GM18505 (cell line): ENCODE data around the gene UST.
A peak's percentile ranks its signal among the peaks of the same experiment; 100 is the strongest.

ENCODE experiments used
- ATAC-seq: cut with Tn5 transposase; IDR thresholded peaks from one replicate; pipeline ENCODE4 v1.9.1; 2021; ENCODE audit not compliant: unreplicated experiment
- POLR2A ChIP-seq: IDR thresholded peaks from 4 replicates; pipeline ENCODE4 v1.6.1; 2011; ENCODE audit warnings: borderline replicate concordance; ENCODE audit not compliant: insufficient read depth, insufficient read length; ENCODE audit errors: extremely low read depth

Gene UST

DNA sequence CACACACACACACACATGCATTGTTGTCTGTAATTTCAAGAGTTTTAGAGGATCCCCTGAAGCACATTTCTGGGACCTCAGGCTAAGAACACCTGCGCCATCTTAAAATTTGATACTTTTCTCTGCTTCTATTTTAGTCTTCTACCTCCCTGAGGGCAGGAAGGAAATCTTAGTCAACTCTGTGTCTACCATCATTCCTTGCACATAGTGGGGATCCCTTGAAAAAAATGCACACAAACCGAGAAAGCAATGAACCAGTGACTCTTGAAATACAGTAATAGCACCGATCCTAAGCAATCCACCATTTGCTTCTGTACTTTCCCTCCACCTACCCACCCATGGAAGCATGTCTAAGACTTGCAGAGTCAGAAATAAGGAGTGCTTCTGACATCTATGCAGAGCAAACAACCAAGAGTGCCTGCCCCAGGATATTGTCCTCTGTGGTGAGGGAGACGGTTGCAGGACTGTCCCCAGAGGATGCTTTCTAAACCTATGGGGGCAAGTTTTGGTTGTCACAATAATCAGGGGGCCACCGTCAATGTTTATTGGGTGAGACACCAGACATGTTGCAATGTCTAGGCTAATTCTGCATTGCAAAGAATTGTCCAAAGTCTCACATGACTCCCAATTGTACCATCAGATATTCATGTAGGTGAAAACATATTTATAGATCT is 362.7 kb downstream of the UST start:
- no peak for ATAC-seq
- TF ChIP-seq POLR2A, result no peak

DNA sequence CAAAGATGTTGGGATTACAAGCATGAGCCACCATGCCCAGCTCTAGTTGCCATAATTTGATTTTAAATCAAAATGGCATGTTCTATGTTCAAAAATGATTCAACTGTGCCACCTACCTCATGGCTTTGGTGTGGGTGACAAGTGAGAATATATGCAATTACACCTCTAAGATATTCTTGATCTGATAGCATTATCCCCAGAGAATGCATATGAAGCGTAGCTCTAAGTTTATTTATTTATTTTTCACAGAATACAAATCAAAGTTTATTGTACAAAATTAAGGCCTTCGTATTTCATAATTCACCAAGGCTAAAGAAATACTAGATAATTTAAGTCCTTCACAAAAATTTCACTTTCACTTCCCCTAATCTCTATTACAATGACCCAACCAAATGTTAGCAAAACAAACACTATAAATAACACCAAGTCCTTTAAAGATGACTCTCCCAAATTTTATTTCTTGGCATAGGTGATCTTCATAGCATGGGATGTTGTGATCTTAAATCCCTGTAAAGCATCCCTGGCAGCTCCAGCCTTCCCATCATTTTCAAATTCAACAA is 364.8 kb downstream of the UST start:
- no peak for ATAC-seq
- TF ChIP-seq POLR2A, result no peak

DNA sequence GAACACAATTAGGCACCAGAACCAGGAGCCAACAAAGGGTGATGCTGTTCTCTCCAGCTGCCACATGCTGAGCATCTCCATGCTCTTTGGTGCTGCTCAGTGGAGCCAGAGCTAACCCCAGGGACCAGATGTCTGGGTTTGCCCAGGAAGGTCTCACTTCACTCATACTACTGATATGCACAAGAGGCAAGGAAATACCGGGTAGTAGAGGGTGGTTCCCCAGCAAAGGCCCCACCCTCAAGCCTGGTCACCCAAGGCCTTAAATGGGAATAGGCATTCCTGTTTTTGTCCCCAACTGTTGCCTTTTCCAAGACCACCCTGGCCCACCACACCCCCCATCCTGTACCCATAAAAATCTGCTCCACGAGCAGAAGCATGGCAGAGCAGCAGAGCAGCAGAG is 366.1 kb downstream of the UST start:
- peak; percentile 49 for ATAC-seq
- TF ChIP-seq POLR2A, result no peak

DNA sequence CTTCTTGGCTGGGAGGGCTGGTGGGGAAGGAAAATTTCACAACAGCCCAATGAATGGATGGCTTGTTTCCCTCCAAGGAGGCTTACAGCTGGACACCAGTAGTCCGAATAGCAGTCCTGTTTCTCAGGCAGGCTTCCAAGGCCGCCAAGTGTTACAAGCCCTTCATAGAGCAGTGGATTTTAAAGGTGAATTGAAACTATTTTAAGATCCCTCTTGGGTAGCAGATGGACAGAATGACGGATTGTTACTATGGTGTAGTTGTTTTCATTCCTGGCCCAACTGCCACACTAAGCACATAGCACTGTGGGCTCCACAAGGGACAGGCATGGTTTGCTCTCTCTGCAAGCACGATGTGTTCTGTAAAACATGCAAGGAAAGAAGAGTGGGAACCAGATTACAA is 367.3 kb downstream of the UST start:
- ATAC-seq, result no peak
- TF ChIP-seq POLR2A, result no peak

DNA sequence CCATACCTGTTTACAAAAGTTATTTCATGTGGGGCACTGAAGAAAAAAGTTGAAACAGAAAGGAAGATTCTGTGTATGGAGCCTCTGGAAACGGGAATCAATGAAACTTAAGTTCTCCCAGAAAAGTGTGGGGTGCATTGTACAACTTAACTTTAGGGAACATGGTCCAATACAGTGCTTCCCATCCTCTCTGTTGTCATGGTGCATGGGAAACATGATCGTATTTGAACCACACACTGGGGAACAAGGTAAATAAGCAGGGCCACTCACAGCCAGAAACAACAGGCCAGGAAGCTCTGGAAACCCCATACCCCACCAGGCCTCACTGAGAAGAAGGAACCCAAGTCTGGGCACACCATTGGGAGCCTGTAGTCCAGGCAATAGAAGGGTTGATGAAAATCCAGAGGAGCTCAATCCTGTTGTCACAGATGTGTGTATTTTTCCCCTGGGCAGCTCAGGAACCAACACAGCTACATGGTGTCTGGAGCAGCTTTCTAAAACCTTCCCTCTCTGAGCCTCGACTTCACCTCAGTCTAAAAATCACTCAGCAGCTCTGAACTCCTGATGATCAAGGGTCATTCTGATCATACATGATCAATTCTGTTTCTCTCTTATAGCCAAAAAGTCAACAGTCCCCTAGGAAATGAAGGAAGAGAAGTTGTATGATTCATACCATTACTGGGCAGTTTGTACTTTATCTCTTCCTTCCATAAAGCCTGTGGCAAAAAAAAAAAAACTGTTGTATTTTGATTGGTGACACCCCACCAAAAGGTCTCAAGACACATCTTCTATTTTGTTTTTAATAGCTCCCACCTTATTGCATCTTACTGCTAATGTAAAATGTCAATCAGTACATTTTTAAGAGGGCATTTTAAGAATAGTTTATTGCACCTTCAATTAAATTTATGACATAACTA is 372.2 kb downstream of the UST start:
- no peak for TF ChIP-seq POLR2A
- ATAC-seq, result no peak

DNA sequence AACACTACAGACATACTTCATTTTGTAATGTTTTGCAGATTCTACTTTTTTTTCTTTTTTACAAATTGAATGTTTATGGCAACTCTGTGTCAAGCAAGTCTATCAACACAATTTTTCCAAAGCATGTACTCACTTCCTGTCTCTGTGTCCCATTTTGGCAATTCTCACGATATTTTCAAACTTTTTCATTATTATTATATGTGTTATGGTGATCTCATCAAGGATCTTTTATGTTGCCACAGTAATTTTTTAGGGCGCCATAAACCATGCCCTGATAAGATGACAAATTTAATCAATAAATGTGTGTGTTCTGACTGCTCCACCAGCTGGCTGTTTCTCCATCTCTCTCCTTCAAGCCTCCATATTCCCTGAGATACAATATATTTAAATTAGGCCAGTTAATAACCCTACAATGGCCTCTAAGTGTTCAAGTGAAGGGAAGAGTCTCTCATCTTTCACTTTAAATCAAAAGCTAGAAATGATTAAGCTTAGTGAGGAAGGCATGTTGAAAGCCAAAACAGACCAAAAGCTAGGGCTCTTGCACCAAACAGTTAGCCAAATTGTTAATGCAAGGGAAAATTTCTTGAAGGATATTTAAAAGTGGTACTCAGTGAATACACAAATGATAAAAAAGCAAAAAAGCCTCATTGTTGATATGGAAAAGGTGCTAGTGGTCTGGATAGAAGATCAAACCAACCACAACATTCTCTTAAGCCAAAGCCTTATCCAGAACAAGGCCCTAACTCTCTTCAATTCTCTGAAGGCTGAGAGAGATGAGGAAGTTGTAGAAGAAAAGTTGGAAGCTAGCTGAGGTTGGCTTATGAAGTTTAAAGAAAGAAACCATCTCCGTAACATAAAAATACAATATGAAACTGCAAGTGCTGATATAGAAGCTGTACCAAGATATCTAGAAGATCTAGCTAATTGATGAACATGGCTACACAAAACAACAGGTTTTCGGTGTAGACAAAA is 376.3 kb downstream of the UST start:
- no peak for TF ChIP-seq POLR2A
- ATAC-seq, result no peak

DNA sequence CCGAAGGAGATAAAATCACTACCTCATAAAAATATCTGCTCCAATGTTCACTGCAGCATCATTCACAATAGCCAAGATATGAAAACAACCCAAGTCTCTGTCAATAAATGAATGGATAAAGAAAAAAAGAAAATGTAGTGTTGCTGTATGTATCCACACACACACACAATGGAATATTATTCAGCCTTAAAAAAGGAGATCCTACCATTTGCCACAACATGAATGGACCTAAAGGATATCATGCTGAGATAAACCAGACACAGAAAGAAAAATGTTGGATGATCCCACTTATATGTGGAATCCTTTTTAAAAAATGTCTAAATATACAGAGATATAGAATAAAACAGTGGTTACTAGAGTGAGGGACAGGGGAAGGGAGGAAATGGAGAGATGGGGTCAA is 378.5 kb downstream of the UST start:
- ATAC-seq, result no peak

More for the DNA sequence above, 378.5 kb downstream of the UST start:
- no peak for TF ChIP-seq POLR2A
